Measurements from ENCODE around the gene TMEM192.

DNA sequence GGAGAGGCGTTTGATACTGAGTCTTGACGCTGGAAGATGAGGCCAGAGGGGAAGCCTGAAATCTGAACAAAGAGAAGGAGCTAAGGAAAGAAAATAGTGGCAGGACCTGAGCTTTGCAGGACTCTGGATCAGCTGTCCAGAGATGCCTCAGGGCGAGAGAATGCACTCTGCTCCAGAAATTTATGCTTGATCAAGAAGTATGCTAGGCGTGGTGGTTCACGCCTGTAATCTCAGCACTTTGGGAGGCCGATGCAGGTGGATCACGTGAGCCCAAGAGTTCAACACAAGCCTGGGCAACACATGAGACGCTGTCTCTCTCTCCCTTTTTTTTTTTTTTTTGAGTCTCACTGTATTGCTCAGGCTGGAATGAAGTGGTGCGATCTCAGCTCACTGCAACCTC is 57.1 kb downstream of the TMEM192 start:
- no peak for TF ChIP-seq POLR2A (IDR thresholded peaks at IDR 0.05; ENCODE audit: low read length)
- no peak for TF ChIP-seq GATA1 (IDR thresholded peaks at IDR 0.05; ENCODE audit: low read depth, low read length)

All from erythroblast (primary cell).